ENCODE measurements around the gene FLOT1.

FLOT1 gene

DNA sequence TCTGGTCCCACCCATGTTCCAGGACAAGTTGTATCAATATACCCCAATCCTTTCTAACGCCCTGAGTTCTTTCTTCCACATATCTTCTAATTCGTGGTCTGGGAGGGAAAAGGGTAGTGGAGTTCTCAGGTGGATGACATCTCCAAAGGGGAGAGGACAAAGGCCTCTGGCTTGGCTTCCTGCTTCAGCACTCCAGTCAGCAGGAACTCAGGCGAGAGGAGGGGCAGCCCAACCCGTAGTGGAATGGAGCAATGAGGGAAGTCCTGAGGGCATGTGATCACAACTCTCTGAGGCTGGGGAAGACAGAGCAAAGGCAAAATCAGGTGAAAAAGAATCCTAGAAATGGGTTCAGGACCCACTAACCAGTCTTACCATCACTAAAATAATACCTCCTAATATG, 42.1 kb downstream of the FLOT1 start:
- DNase-seq (ENCODE audit: low read depth, low spot score): no peak

DNA sequence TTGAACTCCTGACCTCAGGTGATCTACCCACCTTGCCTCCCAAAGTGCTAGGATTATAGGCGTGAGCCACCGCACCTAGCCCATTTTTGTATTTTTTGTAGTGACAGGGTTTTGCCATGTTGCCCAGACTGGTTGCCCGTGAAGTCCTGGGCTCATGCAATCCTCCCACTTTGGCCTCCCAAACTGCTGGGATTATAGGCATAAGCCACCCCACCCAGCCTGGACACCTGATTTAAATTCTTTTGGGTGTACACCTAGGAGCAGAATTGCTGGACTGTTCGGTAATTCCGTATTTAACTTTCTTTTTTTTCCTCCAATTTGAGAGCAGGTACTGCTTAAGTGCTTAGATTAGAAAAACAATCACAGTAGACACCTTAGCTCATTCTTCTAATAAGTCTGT, 46.1 kb downstream of the FLOT1 start:
- no peak for DNase-seq (ENCODE audit: low read depth, low spot score)

DNA sequence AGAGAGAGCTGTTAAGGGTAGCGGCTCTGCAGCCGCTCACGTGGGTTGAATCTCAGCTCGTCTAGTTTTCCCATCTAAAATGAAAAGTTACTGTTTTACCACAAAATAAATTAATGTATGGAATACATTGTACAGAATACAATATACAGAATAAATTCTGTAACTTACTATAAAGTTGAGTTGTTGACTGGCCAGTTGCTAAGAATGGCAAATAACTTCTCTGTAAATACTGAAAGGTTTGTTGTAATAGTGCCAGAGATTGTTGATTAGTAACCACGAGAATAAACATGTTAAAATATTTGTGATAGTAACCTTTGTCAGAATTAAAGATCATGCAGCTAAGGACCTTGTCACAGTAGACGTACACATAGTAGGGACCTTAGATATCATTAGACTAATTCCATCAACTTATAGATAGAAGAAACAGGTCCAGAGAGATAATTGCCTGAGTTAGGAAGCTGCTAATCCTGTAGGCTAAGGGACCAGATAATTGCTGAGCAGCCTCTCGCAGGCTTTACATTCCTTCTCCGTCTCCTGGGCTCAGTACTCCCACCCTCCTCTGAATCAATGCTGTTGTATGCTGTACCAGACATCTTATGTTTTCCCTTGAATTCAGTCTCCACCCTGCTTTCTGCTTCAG, 51.2 kb downstream of the FLOT1 start:
- no peak for DNase-seq (ENCODE audit: low read depth, low spot score)

DNA sequence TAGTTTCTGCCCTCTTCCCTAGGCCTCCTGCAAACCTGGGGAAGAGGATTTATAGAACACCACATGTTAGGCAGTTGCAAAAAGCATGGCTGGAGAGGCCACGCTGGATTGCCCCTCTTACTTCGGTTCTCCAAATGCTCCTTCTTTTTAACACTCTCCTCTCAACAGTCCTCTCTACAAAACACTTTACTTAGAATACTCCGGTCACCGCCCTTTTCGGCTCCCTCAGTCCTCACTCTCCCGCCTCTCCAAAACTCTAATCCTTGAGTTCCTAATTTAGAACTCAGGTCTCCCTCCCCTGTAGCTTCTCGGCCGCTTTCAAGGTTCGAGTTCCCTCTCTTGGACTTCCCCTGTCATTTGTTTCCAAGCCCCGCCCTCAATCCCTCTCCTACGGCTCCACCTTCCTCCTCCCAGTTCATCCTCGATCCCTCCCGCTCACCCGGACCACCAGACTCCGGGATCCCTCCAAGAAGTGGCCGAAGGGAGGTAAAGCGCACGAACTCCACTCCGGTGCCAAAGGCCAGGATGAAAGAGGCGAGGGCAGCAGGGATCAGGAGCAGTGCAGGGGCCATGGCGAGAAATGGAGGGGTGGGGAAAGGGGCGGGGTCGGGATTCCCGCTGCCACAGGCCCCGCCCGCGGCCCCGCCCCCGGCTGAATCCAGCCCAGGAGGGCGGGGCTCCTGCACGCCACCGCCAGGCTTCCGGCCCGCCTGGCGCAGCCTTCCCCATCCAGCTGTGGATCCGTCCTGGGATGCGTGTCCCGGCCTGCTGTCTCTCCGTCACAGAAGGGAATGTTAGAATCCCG, 51.9 kb downstream of the FLOT1 start, which contains the start of gene NRM:
NRM (minus strand) TSS at position 582 of the 805 bp plus-strand sequence; CDS start at position 572, 10 bp downstream.
- peak; percentile 94 for DNase-seq (ENCODE audit: low read depth, low spot score)

DNA sequence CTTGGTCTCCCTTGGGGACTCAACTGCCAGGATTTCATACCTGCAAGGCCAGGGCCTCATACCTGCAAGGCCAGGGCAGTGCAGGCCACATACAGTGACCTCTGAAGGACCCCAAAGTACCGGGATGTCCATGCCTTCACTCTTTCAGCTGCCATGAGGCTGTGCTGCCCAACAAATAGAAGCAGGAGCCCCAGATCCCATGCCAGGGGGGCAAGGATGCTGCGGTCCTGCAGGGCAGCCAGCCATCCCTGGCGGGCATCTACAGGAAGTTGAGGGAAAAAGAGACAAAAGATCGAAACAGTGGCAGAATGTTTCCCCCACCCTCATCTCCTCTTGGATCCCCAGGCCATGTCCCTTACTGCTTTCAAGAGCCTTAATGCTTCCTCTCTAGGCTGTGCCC, 52.5 kb downstream of the FLOT1 start:
- no peak for DNase-seq (ENCODE audit: low read depth, low spot score)

DNA sequence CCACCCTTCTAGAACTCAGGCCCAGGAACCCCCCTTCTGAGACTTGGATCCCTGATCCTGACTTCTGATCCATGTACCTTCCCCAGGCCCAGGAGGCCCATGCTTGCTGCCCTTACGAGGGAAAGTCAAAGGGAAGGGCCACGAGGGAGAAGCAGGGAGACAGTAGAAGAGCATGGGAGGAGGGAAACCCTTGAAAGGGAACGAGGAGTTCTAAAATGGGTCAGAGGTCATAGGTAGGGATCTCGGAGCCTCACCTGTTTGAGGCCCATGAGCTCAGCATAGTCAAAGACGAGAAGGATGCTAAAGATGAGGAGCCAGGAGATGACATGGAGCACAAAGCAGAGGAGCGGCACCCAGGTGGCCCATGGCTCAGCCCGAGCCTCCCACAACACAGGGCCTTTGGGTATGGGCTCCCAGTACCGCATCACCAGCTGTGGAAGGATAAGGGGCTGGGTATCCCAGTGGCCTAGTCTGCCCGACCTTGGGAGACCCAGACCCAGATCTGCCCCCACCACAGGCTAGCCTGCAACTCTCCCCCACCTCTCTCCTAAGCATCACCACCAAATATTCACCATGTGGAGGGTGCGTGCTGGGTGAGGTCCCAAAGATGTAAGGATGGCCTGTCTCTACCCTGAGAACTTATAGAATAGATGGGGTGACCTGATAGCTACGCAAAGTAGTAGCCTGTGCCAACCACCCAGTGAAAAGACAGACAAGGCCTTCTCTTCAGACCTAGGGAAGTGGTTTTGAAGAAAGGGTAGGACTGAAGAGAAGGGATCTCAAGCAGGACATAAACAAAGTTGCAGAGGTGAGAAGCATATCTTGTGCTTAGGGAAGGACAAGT, 53.2 kb downstream of the FLOT1 start:
- no peak for DNase-seq (ENCODE audit: low read depth, low spot score)

DNA sequence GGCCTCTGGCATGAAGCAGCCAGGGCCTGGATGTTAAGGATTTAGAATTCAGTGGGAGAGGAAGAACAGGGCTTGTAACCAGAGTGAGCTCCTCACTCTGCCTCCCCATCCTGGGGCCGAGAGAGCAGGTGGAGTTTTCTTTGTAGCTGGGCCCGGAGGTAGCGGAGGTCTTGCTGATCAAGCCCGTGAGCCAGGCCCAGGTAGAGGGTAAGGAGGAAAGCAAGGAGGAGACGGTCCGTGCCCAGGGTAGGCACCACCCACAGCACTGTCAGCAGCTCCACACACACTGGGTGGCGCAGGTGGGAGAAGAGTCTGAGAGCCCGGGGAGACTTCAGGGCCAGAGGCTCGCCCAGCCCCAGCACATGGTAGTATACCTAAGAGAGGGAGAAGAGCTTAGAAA, 53.9 kb downstream of the FLOT1 start:
- no peak for DNase-seq (ENCODE audit: low read depth, low spot score)

DNA sequence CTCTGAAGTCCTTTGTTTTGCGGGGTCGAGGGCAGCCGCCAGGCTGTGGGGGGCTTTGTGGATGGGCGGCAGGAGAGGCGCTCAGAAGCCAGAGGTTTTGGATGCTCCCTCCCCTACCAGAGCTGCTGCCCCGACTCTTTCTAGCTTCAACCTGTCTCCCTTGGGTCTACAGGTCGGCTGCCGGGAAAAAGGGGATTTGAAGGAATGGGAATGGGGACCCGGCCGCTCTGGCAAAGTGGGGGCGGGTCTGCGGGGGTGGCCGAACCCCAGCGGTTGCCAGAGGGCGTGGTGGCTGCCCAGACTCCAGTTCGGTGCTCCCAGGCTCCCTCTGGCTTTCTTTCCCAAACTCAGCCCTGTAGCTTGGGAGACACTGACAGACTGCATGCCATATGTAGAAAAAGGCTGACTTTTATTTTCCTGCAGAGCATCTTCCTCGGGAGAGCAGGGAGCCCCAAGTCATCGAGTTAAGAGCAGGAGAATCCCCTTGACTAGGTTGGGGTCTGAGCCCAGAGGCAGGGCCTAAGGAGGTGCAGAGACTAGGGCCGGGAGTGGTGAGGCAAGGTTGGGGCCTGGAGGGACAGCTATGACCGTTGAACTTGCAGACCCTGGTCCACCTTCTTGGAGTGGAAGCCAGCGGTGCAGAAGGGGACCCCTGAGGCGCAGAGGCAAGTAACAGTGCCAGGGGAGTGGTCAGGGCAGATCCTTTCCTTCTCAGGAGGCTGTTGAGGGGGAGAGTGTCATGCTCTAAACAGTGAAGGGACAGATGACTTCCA, 54.6 kb downstream of the FLOT1 start:
- peak; percentile 65 for DNase-seq (ENCODE audit: low read depth, low spot score)

DNA sequence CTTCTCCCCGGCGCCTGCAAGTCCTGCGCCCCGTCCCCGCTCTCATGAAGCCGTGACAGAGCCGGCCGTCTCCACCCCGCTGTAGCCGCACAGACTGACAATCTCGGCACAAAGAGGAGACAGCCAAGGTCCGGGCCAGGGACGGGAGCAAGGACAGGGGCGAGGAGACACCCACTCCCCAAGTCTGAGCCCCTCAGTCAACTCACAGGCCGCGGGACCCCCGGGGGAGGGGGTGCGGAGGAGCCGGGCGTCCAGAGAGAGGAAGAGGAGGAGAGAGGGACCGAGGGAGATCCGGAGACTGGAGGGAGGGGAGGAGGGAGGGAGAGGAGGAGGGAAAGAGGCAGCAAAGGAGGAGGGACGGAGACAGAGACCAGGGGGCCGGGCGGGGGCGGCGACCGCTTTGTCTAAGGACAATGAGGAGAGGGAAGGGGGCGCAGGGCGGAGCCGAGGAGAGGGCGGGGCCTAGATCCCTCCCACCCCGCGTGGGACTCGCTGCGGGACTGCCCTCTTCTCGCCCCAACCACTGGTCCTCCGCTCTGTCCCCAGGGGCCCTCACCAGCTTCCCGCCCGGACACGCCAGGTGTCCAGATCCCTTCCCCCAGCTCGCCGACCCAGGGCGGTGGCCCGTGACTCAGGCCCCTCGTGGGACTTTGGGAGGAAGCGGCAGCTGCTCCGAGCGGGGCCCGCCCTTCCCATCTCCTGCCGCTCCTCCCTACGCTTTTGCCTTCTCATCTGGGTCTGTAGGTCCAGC, 55.4 kb downstream of the FLOT1 start:
- DNase-seq (ENCODE audit: low read depth, low spot score): peak; percentile 96

DNA sequence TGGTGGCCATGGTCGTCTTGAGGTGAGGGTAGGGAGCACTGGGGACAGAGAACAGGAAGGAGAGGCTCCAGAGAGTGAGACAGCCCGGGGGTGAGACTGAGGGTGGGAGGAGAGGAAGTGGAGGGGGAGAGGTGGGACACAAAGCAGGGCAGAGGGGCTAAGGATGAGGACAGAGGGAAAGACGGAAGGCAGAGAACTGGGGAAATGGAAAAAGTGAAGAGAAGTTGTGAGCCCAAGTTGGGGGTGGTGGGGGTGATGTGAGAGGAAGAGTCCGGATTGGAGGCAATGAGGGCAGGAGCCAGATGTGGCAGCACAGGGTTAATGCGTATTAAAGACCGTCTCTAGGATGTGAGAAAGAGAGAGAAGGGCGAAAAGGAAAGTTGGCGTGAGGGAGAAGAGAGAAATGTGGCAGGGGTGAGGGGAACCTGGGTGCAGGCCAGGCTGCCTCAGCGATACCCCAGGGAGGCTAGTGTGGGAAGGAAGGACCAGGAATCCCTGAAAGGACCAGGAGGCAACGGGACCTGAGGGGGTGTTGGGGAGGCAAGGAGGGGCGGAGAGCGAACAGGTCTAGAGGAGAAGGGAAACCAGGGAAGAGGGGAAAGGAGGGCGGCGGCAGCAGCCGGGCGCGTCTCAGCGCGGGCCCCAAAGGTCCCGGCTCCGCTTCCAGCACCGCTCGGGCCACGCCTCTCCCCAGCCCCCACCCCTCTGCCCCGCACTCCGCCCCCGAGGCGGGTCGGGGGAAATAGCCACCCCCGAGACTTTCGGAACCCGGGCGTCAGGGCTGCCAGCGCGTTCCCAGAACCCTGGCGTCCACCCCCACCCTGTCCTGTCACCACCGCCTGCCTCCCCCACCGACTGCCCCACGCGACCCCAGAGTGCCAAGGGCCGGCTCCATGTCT, 56.2 kb downstream of the FLOT1 start, which contains the start of gene PPP1R18:
PPP1R18 (minus strand) TSS at position 637 of the 899 bp plus-strand sequence; CDS start at position 10, 627 bp downstream.
- peak; percentile 85 for DNase-seq (ENCODE audit: low read depth, low spot score)

DNA sequence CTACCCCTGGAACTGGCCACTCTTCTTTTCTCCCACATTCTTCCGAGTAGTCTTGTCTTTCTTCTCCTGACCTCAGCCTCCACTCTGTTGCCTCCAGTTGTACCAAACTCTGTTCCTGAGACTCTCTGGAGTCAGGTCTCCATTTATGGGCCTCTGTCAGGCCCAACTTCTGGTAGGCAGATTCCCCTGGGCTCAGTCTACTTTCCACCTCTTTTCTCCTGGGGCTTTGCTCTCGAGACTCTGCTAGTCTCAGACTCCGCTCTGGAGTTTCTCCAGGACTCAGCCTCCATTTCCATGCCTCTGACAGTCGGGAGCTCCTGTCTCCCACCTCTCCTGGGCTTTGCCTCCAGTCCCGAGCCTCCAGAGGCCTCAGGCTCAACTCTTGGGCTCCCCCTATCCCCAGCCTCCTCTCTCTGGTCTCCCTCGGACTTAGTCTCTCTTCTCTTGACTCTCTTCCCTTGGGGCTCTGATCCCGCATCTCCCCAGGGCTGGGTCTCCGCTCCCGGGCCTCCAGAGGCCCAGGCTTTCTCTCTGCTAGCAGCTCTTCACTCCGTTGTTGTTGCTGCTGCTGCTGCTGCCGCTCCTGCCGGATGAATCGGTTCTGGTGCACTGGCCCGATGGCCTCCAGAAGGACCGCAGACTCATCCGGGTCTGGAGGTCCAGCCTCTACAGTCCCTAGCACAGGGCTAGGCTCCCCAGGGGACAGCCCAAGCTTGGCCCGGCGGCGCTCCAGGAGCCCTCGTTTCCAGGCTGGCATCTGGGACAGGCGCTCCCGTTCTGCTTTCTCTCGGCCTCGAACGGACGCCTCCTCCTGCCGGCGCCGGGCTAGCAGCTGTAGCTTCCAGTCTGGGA, 57.1 kb downstream of the FLOT1 start:
- peak; percentile 33 for DNase-seq (ENCODE audit: low read depth, low spot score)

DNA sequence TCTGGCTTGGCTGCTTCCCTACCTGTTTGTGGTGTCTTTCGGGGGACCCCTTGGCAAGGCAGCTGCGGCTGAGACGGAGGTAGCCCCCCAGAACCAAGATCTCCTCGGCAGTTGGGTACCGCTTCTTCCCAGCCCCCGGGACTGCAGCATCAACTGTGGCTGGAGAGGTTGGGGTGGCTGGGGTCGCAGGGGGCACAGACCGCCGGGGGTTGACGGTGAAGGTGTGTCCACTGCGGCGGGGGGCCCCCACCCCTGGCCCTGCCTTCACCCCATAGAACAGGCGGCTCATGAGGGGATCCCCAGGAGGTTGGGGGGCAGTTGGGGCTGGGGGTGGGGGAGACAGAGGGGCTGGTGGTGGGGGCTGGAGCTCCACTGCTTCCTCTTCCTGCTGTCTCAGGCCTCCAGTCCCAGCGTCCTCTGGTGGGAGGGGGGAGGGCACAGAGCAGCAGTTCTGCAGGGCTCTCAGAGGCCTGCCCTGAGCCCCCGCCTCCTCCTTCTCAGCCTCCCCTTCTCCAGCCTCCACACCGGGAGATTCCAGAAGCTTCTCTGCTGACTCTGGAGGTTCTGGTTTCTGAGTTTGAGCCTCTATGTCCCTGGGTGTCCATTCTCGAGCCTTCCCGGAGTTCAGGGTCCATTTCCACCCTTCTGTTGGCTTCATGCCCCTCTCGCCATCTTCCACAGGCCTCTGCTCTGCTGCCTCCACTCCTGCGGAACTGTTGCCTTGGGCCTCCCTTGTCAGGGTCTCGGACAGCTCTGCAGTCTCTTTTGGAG, 57.9 kb downstream of the FLOT1 start:
- DNase-seq (ENCODE audit: low read depth, low spot score): peak; percentile 31

DNA sequence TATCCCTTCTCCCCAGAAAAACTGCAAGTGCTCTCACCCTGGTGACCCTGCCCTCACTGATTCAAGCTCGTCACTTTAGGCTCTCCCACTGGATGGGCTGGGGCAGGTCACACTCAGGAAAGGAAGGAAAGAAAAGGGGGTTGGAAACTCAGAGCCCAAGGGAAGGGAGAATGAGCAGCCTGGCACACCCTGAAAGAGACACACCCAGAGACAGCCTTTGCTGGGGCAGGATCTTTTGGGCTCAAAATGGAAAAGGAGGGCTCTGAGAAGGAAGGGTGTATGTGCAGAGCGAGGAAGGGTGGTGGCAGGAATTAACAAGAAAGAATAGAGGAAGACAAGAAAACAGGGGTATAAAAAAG, 58.5 kb downstream of the FLOT1 start:
- DNase-seq (ENCODE audit: low read depth, low spot score): no peak

DNA sequence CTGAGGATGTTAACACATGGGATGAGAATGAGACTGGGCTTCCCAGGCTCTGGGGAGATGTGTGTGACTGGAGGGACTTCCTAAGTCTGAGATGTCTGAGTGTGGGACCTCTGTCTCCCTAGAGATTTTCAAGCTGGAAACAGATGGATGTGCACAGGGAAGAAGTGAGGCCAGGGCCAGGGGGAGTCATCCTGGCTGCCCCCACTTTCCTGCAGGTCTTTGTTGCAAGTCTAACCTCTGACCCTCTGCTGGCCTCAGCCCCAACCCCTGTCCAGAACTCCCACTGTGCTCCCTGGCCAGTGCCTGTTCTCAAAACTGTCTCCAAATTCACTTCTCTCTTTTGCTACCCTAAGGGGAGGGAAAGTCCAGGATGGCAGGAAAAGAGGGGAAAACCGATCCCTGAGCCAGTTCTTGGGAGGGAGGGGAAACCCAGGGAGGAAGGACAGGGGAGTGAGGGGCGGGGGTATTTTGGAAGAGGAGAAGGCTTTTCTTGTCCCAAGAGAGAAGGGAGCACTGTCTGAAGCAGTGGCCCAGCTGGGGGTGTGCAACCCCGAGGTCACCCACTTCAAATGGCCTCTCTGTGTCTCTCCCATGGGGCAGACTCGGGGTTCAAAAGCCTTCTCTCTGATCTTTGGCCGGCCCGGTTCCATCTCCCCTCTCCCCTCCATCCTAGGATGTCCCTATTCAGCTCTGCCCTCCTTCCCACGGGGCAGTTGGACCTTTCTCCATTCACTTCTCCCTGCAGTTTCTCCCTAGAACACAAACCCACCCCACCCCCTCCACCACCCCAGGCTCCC, 59.1 kb downstream of the FLOT1 start:
- no peak for DNase-seq (ENCODE audit: low read depth, low spot score)

DNA sequence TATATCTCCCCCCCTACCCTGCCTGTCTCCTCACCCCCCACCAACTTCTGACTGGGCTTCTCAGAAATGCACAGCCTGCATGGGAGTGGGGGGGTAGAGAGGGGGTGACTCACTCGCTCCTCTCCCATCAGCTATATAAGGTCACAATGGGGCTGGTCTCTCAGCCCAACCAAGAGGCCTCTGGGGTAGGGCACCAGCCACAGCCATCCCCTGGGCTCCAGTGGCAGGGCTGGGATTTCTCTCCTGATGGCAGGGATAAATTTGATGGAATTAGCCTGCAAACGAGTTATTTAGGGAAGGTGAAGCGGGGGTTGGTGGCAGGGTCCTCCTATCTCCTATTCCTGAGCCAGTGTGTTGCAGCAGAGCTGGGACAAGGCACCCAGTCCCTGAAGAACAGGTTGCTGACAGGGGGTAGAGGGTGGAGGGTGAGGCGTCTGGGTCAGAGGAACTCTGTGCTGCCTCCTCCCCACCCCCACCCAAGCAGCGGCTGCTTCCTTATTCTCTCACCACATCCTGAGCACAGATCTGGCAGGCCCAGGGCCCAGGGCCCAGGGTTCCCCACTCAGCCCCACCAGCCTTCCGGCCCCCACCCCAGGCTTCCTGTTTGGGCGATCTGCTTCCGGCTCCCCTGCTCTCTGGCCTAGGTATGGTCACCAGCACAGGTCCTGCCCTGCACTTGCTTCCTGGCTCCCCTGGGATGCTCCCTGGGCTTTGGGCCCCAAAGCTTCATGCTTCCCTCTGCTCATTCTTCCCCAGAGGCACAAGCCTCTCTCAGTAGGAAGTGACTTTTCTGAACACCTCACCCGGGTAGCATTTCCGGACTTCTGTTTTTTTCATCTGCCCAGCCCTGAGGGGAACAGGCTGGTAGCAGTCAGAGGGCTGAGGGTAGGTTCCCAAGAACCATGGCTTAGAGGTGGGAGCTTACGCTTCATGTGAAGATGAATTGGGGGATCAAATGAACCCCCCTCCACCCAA, 60.1 kb downstream of the FLOT1 start:
- DNase-seq (ENCODE audit: low read depth, low spot score): peak; percentile 96

DNA sequence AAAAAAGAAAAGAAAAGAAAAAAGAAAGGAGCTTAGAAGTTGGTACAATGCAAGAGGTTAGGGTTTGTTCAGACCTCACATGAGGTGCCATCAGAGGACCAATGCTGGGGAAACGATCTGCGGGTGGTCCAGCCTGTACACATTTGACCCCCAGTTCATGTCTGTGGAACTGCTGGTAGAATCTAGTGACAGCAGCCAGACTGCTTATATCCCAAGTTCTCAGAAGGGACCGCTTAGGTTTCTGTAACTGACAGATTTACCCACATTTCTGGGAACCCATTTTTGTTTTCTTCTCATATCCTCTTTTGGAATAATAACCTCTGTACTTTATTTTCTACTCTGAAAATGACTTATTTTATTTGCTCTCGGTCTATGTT, 60.7 kb downstream of the FLOT1 start:
- no peak for DNase-seq (ENCODE audit: low read depth, low spot score)

All from astrocyte of the hippocampus (primary cell).